Loucy (cell line): ENCODE data around the gene UNC5C.

Experiments
- CTCF ChIP-seq: fragments of 200-600 bp; sonication (generic); conservative IDR thresholded peaks from 2 replicates; pipeline ENCODE4 v1.5.1; 2014; ENCODE audit warnings: mild to moderate bottlenecking, antibody characterized with exemption, low read length
- EZH2phosphoT487 ChIP-seq: fragments of 200-600 bp; IDR thresholded peaks from 2 replicates; pipeline ENCODE4 v1.6.1; 2018; ENCODE audit warnings: antibody characterized with exemption, mild to moderate bottlenecking, moderate library complexity, borderline replicate concordance

GRCh38 chr4:95470622-95471021 is 78.2 kb downstream of the UNC5C start:
- TF ChIP-seq CTCF (no peak), EZH2phosphoT487 (no peak)
